GM12892 (cell line): Measurements from ENCODE around the gene C1orf87.

ENCODE experiments used
- DNase-seq: peaks from one replicate; pipeline ENCODE4 v3.0.0; 2011; ENCODE audit not compliant: insufficient read length
- FAIRE-seq: peaks from 2 replicates; lab custom pipeline; 2011; peaks lifted over from hg19 to GRCh38; lab: Jason Lieb, UNC
- POLR2A ChIP-seq: IDR thresholded peaks from 2 replicates; pipeline ENCODE4 v1.6.1; 2011; ENCODE audit warnings: low read depth, low read length, control low read depth
- POLR2AphosphoS5 ChIP-seq: IDR thresholded peaks from 2 replicates; pipeline ENCODE4 v1.6.1; 2011; ENCODE audit warnings: low read depth, low read length, control low read depth
- TAF1 ChIP-seq: IDR thresholded peaks from 2 replicates; pipeline ENCODE4 v1.6.1; 2011; ENCODE audit warnings: low read depth, mild to moderate bottlenecking, control low read depth, low read length, borderline replicate concordance

Gene C1orf87

DNA sequence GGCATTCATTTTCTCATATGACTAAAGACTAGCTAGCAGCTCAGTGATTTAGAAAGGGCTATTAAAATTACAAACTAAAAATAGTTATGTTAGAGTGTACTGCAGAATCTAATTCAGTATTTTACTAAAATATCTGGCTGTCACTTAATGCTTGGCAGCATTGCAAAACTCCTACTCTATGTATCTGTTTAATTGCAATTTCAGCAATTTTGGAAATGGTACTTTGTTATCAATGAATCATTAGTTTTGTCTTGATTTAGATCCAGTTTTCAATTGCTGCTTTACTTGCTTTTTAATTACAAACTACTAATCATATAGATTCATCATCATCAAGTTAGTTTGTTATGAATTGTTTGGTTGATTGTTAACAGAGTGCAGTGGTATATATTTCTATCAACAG, 19.2 kb downstream of the C1orf87 start:
- DNase-seq = no peak
- no peak for FAIRE-seq
- no peak for TF ChIP-seq POLR2AphosphoS5
- no peak for TF ChIP-seq TAF1
- TF ChIP-seq POLR2A = no peak

DNA sequence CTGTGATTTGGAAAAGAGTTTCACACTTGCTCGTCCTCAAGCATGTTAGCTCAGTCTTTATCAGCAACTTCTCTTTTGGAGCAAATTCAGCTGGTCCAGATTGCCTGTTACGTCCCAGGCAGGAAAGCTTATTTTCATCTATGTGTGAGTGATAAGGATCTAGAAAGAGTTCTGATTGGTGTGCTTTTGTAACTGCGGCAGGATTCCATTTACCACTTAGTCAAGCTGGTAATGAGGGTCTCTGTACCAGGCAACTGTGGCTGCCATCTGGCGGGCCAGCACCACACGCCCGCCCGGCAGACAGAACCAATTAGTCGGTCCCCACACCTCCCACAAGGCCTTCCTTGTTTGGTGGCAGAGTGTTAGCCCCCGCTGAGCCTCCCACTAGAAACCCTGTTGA, 21.0 kb downstream of the C1orf87 start:
- DNase-seq (no peak), FAIRE-seq (no peak)
- no peak for TF ChIP-seq TAF1
- TF ChIP-seq POLR2AphosphoS5 = no peak

DNA sequence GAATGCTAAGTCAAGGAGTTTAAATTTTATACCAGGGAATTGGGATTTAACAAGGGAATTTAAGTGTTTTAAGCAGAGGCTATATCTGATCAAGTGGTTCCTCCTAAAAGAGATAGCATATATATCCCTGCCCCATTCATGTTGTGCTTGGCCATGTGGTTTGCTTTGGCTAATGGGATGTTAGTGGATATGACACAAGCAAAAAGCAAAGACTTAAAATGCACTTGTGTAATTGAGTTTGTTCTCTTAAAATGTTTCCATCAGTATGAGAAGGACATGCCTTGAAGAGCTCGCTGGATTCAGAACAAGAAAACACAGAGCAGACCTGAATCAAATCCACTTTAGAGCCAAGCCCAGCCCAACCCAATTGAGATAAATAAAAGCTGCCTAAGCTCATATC, 22.4 kb downstream of the C1orf87 start:
- no peak for DNase-seq
- no peak for FAIRE-seq
- TF ChIP-seq POLR2AphosphoS5 (no peak), POLR2A (no peak), TAF1 (no peak)

GRCh38 chr1:60049188-60049587, 24.4 kb downstream of the C1orf87 start:
- TF ChIP-seq POLR2A (no peak), TAF1 (no peak), POLR2AphosphoS5 (no peak)
- no peak for FAIRE-seq

DNA sequence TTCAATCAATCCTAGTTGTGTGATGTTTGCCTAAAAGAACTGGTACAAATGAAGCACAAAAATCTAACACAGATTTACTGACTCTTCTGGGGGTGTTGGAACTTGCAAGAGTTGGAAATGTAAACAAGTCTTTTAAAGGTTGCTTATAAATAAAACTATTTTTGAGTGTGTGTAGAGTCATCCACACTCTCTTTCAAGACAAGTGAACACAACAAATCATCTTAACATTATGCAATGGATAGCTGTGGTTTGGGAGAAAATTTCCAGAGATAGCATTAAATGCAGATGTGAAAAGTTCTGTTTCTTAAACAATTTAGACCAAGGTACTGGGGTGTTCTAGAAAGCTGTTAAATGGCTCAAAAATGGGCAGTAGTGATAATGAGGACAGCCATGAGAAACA, 28.7 kb downstream of the C1orf87 start:
- DNase-seq (no peak), FAIRE-seq (no peak)
- TF ChIP-seq POLR2A (no peak), POLR2AphosphoS5 (no peak), TAF1 (no peak)

More at GRCh38 chr1:60049188-60049587, 24.4 kb downstream of the C1orf87 start:
- no peak for DNase-seq

GRCh38 chr1:60041783-60042182, 31.8 kb downstream of the C1orf87 start:
- TF ChIP-seq POLR2A (no peak), POLR2AphosphoS5 (no peak), TAF1 (no peak)
- FAIRE-seq = no peak
- DNase-seq = no peak

DNA sequence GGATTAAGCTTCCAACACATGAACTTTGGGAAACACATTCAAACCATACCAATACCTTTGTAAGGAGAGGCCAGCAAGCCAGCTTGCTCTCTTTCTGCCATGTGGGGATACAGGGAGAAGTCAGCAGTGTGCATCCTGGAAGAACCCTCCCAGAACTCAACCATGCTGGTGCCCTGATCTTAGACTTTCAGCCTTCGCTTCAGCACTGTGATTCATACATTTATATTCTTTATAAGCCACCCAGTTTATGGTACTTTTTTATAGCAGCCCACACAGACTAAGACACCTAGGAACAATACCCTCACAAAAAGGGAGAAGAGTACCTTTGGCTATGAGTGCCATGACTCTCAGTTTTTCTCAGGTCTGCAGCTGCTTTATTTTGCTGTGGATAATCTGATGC, 35.9 kb downstream of the C1orf87 start:
- no peak for TF ChIP-seq POLR2A
- no peak for TF ChIP-seq TAF1
- TF ChIP-seq POLR2AphosphoS5 = no peak
- DNase-seq = no peak
- no peak for FAIRE-seq

DNA sequence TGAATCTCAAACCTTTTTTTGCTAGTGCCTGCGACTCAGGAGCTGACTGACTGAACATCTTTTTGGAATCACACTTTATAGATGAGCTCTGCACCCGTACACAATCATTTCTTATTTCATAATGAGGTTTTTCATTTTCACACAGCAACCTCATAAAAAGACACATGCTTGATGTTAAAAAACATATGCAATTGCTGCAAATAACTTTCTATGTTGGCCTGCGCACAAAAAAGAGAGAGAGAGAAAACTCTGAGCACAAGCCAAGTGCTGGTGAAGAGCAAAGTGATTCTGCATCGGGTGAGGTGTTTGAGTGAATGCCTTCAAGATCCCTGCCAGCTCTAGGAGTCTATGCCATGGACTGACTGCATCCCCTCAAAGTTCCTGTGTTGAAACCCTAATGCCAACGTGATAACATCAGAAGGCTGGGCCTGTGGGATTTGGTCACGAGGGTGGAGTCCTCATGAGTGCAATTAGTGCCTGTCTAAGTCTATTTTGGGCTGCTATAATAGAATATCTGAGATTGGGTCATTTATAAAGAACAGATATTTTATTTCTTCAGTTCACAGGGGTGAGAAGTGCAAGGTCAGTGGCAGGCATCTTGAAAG, 36.6 kb downstream of the C1orf87 start:
- no peak for FAIRE-seq
- no peak for TF ChIP-seq POLR2AphosphoS5
- no peak for TF ChIP-seq TAF1
- TF ChIP-seq POLR2A = no peak
- DNase-seq = no peak

GRCh38 chr1:60035921-60036320, 37.6 kb downstream of the C1orf87 start:
- TF ChIP-seq TAF1 = no peak
- TF ChIP-seq POLR2AphosphoS5 = no peak
- no peak for TF ChIP-seq POLR2A
- DNase-seq (no peak), FAIRE-seq (no peak)

GRCh38 chr1:60034999-60035398, 38.6 kb downstream of the C1orf87 start:
- FAIRE-seq = no peak
- TF ChIP-seq TAF1 (no peak), POLR2AphosphoS5 (no peak), POLR2A (no peak)
- DNase-seq = no peak

DNA sequence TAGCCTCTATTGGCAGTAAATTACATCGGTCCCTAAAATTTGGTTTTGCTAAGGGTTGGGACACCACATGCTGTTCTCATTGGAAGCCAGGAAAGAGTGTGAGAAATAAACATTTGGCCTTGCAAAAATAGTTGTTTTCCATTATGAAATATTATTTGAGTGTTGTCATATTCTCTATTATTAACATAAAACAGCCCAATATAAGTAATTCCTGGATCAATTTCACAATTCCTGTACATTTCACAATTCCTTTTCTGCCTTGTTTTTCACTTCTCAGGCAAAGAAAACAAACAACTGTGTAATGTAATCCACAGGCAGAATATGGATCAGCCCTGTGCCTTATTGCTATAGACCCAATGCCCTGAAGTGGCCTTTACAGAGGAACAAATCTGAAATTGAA, 40.5 kb downstream of the C1orf87 start:
- no peak for DNase-seq
- TF ChIP-seq POLR2AphosphoS5 (no peak), POLR2A (no peak), TAF1 (no peak)
- FAIRE-seq = no peak

DNA sequence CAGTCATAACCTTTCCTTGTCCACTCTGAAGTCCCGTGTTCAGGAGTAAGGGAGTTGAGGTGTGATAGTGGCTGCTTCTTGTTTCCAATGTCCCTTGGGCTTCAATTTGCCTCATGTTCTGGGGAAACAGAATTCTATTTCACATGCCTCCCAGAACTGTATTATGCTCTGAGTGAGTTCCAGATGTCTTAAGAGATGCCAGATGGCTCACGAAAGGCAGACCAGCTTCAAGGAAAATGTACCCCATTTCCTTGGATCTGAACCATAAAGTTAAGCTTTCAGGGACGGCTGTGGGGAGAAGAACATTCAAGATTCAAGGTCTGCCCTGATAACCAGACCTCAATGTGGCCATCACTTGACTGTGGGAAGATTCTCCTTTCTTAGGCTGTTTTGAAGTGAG, 42.4 kb downstream of the C1orf87 start:
- DNase-seq (no peak), FAIRE-seq (no peak)
- TF ChIP-seq TAF1 (no peak), POLR2AphosphoS5 (no peak), POLR2A (no peak)

GRCh38 chr1:60025552-60025951, 48.0 kb downstream of the C1orf87 start:
- no peak for DNase-seq
- no peak for TF ChIP-seq POLR2A
- no peak for TF ChIP-seq POLR2AphosphoS5
- TF ChIP-seq TAF1 = no peak
- FAIRE-seq = no peak
